Osteocyte (in vitro differentiated cells): Measurements from ENCODE around the gene SDF4. TPM values are rescaled to one million over a fixed set of nuclear protein-coding genes. Genes with fewer than 3 reads are reported as not detected.

Experiments
- DNase-seq: peaks from one replicate; pipeline ENCODE4 v3.0.0; 2021; ENCODE audit warnings: mixed read lengths; ENCODE audit not compliant: unreplicated experiment; ENCODE audit errors: extremely low spot score
- H3K27ac Mint-ChIP-seq: one replicate; pipeline ENCODE4 v1.8.0; 2021; ENCODE audit warnings: mild to moderate bottlenecking, mixed read lengths; ENCODE audit not compliant: unreplicated experiment
- H3K27me3 Mint-ChIP-seq: one replicate; pipeline ENCODE4 v1.8.0; 2021; ENCODE audit warnings: mixed read lengths; ENCODE audit not compliant: unreplicated experiment
- H3K36me3 Mint-ChIP-seq: one replicate; pipeline ENCODE4 v1.8.0; 2021; ENCODE audit warnings: mixed read lengths; ENCODE audit not compliant: unreplicated experiment
- H3K4me1 Mint-ChIP-seq: one replicate; pipeline ENCODE4 v1.8.0; 2021; ENCODE audit warnings: mixed read lengths; ENCODE audit not compliant: unreplicated experiment
- H3K4me3 Mint-ChIP-seq: one replicate; pipeline ENCODE4 v1.8.0; 2021; ENCODE audit warnings: mild to moderate bottlenecking, moderate library complexity, mixed read lengths; ENCODE audit not compliant: unreplicated experiment
- H3K9me3 Mint-ChIP-seq: one replicate; pipeline ENCODE4 v1.8.0; 2021; ENCODE audit warnings: mixed read lengths; ENCODE audit not compliant: unreplicated experiment
- total RNA-seq: library from RNA; stranded (reverse); gene quantifications from 2 replicates; pipeline ENCODE4 v1.2.1, GENCODE V29; 2021
- TF ChIP-seq, protein P1 (sequence below): fragments of 200-600 bp; sonication (generic); IDR thresholded peaks from 2 replicates; pipeline ENCODE4 v1.5.0; 2021; ENCODE audit warnings: antibody characterized with exemption, mild to moderate bottlenecking, moderate library complexity

The SDF4 gene
- total RNA-seq, 1 donor from 2014 or later = 196 TPM

DNA sequence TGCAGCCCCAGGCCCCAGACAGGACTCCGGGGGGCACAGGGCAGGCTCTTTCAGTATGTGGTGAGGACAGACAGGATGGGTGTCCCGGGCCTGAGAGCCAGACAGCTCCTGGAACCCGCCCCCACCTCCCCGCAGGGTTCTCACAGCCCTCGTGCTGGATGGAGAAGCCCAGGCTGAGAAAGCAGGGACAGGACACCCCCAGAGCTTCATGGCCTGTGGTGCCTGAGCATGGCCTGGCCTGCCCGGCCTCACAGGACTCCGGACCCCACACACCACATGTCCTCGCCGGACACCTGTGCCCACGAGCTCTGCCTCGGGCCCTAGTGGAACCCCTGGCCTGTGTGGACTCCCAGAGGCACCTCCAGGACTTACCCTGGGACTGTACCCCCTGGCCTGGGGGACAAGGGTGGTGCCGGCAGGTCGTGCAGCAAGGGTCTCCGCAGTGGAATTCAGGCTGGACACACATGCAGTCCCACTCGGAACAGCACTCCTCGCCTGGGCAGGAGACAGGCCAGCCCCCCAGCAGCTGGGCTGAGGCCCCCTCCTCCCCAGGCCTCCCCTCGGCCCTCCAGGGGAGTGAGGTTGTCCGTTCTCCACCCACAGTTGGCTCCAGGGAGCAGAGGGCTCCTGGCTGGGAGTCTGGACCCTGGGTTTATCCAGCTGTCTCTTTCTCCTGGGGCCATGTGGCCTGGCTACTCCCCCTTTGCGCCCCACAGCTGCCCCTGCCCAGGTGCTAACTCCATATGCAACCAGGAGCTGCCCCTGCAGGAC lies 26.6 kb downstream of the SDF4 start:
- no peaks in the 10 kb centered on the region for H3K9me3 Mint-ChIP-seq
- no peak for DNase-seq
- H3K27ac Mint-ChIP-seq = no peak overlapping the region
- TF ChIP-seq, protein P1, sequence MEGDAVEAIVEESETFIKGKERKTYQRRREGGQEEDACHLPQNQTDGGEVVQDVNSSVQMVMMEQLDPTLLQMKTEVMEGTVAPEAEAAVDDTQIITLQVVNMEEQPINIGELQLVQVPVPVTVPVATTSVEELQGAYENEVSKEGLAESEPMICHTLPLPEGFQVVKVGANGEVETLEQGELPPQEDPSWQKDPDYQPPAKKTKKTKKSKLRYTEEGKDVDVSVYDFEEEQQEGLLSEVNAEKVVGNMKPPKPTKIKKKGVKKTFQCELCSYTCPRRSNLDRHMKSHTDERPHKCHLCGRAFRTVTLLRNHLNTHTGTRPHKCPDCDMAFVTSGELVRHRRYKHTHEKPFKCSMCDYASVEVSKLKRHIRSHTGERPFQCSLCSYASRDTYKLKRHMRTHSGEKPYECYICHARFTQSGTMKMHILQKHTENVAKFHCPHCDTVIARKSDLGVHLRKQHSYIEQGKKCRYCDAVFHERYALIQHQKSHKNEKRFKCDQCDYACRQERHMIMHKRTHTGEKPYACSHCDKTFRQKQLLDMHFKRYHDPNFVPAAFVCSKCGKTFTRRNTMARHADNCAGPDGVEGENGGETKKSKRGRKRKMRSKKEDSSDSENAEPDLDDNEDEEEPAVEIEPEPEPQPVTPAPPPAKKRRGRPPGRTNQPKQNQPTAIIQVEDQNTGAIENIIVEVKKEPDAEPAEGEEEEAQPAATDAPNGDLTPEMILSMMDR = no peak
- H3K4me1 Mint-ChIP-seq = peaks cover 22% of the 10 kb centered on the region
- H3K36me3 Mint-ChIP-seq = no peaks in the 10 kb centered on the region
- H3K4me3 Mint-ChIP-seq = no peak overlapping the region
- no peaks in the 10 kb centered on the region for H3K27me3 Mint-ChIP-seq

DNA sequence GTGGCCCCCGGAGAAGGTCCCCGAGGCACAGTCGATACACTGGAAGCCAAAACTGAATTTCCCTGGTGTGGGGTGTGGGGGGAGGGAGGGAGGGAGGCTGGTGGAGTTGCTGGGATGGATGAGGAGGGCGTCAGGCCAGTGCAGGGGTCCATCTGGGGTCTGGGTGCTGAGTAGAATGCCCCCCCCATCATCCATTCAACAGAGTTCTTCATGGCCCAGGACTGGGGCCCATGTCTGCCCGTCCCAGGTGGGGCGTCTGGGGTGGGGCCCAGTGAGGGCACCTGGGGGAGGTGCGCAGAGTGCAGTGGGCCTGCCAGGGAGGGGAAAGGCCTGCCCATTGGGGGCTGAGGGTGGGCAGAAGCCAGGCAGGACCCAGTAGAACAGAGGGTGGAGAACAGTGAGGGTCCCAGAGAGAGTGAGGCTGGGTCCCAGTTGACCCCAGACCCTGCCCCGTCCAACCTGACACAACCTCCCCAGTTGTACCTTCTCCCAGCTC lies 27.3 kb downstream of the SDF4 start:
- no peak overlapping the region for H3K4me3 Mint-ChIP-seq

DNA sequence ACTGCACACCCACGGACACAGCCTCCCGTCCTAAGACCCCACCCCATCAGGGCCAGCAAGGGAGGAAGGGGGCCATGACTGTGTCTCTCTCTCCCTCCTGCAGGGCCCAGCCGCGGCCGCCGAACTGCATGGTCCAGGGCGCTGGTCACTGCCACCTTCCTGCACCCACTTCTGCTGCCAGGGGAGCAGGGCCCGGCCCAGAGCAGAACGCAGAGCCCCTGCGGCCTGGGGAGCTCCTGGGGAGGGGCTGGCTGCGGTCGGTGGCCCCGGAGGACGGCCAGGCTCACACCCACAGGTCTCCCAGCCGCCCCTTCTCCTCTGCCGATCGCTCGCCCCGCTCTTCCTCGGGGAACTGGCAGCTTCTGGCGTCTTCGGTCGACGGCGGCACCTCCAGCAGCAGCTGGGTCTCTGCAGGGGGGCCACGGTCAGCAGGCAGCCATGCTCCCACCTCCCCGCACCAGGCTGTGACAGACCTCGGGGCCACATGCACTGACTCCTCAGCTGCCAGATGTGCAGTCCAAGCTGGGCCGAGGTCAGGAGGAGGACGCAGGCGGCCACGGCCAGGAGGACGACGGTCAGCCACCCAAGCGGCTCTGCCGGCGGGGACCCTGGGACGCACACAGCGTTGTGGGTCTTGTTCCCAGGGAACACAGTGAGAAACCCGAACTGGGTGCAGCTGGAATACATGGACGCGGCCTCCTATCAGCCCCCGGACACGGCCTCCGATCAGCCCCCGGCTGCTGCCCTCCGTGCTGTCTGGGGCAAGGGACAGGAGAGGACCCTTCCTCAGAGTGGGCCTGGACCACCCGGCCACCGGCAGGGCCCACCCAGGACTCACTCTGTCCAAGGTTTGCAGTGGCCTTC lies 28.0 kb downstream of the SDF4 start:
- no peak for DNase-seq
- no peaks in the 10 kb centered on the region for H3K9me3 Mint-ChIP-seq
- H3K36me3 Mint-ChIP-seq = no peaks in the 10 kb centered on the region

More for the DNA sequence above, 27.3 kb downstream of the SDF4 start:
- Mint-ChIP-seq H3K36me3 (no peaks in the 10 kb centered on the region), H3K27ac (no peak overlapping the region), H3K4me1 (peaks cover 16% of the 10 kb centered on the region), H3K9me3 (no peaks in the 10 kb centered on the region), H3K27me3 (no peaks in the 10 kb centered on the region)
- TF ChIP-seq, protein P1 = no peak
- DNase-seq = no peak

DNA sequence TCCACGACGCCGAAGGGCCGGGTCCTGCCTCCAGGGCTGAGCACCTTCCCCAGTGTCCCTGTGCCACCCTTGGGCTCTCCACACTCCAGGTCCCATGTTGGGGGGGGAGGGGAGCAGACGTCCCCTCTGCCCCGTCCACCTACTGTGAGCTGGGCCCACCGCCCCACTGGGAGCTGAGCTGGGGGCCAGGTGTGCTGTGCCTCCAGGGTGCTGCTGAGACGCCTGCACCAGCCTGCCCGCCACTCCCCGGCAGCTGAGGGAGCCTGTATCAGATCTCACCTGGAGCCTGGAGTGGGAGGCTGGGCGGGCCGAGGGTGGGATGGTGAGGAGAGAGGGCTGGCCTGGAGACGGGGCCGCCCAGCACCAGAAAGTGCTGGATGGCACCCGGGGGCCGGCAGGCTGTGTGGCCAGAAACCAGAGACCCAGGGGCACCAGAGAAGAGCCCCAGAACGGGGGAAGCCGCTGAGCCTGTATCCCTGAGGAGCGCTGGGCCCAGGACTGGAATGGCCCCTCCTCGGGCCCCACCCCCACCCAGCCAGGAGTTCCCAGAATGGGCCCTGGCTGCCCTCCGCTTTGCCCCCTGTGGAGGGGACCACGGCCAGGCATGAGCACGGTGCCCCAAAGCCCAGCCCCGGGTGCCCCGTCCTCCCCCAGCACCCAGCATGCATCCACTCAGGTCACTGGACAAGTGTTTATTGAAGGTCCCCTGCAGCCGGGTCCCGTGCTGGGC lies 28.8 kb downstream of the SDF4 start:
- Mint-ChIP-seq H3K27me3 (no peaks in the 10 kb centered on the region), H3K27ac (no peak overlapping the region), H3K9me3 (no peaks in the 10 kb centered on the region), H3K4me1 (peaks cover 7% of the 10 kb centered on the region), H3K36me3 (no peaks in the 10 kb centered on the region), H3K4me3 (no peak overlapping the region)
- TF ChIP-seq, protein P1 = no peak
- no peak for DNase-seq

More for the DNA sequence above, 28.0 kb downstream of the SDF4 start:
- H3K27ac Mint-ChIP-seq = no peak overlapping the region
- peaks cover 12% of the 10 kb centered on the region for H3K4me1 Mint-ChIP-seq
- no peaks in the 10 kb centered on the region for H3K27me3 Mint-ChIP-seq
- no peak overlapping the region for H3K4me3 Mint-ChIP-seq
- TF ChIP-seq, protein P1 = no peak
